OCI-LY1 (cell line): ENCODE measurements around the gene GAP43.

ENCODE experiments used
- H2AFZ ChIP-seq: fragments of 200-600 bp; sonication (generic), shearing (Covaris generic); 2 replicates; pipeline ENCODE4 v1.6.0; 2014; ENCODE audit warnings: antibody characterized with exemption, mild to moderate bottlenecking, low read length
- H3F3A ChIP-seq: fragments of 200-600 bp; sonication (generic), shearing (Covaris generic); 2 replicates; pipeline ENCODE4 v1.6.0; 2014; ENCODE audit warnings: mild to moderate bottlenecking, antibody characterized with exemption, low read length, moderate library complexity; ENCODE audit not compliant: insufficient read depth
- H3K27ac ChIP-seq: fragments of 200-600 bp; sonication (generic); 2 replicates; pipeline ENCODE4 v1.5.1; 2014; ENCODE audit warnings: low read length, mixed run types, mild to moderate bottlenecking, low read depth; ENCODE audit not compliant: poor library complexity, severe bottlenecking
- H3K27me3 ChIP-seq: fragments of 200-600 bp; sonication (generic); 2 replicates; pipeline ENCODE4 v1.6.0; 2014; ENCODE audit warnings: antibody characterized with exemption, mild to moderate bottlenecking, low read length, moderate library complexity; ENCODE audit not compliant: insufficient read depth
- H3K36me3 ChIP-seq: fragments of 200-600 bp; sonication (generic); 2 replicates; pipeline ENCODE4 v1.6.1; 2014; ENCODE audit warnings: mild to moderate bottlenecking, antibody characterized with exemption, low read length, moderate library complexity, mixed read lengths; ENCODE audit not compliant: insufficient read depth
- H3K4me1 ChIP-seq: fragments of 200-600 bp; sonication (generic); 2 replicates; pipeline ENCODE4 v1.5.1; 2014; ENCODE audit warnings: mild to moderate bottlenecking, low read length, moderate library complexity; ENCODE audit not compliant: insufficient read depth, severe bottlenecking
- H3K4me2 ChIP-seq: fragments of 200-600 bp; sonication (generic), shearing (Covaris generic); 2 replicates; pipeline ENCODE4 v1.6.1; 2014; ENCODE audit warnings: low read length
- H3K4me3 ChIP-seq: fragments of 200-600 bp; sonication (generic); 2 replicates; pipeline ENCODE4 v1.5.1; 2014; ENCODE audit warnings: low read length, low read depth, mild to moderate bottlenecking, mixed read lengths; ENCODE audit not compliant: poor library complexity, severe bottlenecking
- H3K79me2 ChIP-seq: fragments of 200-600 bp; shearing (Covaris generic); 2 replicates; pipeline ENCODE4 v1.6.1; 2016; ENCODE audit warnings: mixed run types, low read length, mixed read lengths; ENCODE audit not compliant: insufficient read depth
- H3K9ac ChIP-seq: fragments of 200-600 bp; sonication (generic), shearing (Covaris generic); 2 replicates; pipeline ENCODE4 v1.6.1; 2014; ENCODE audit warnings: mild to moderate bottlenecking, low read length, mixed read lengths
- H3K9me2 ChIP-seq: fragments of 200-600 bp; sonication (generic), shearing (Covaris generic); 2 replicates; pipeline ENCODE4 v1.6.1; 2014; ENCODE audit warnings: low read depth, mild to moderate bottlenecking, low read length, mixed read lengths
- H3K9me3 ChIP-seq: fragments of 200-600 bp; shearing (Covaris generic); 2 replicates; pipeline ENCODE4 v1.6.1; 2014; ENCODE audit warnings: low read length, mixed read lengths
- H4K20me1 ChIP-seq: fragments of 200-600 bp; sonication (generic), shearing (Covaris generic); 2 replicates; pipeline ENCODE4 v1.6.0; 2016; ENCODE audit warnings: mild to moderate bottlenecking, low read length; ENCODE audit not compliant: insufficient read depth
- CTCF ChIP-seq: fragments of 200-600 bp; sonication (generic), shearing (Covaris generic); IDR thresholded peaks from 2 replicates; pipeline ENCODE4 v1.5.1; 2017; ENCODE audit warnings: mild to moderate bottlenecking, antibody characterized with exemption, low read length, moderate library complexity, mixed read lengths
- EZH2 ChIP-seq: fragments of 200-600 bp; sonication (generic), shearing (Covaris generic); IDR thresholded peaks from 2 replicates; pipeline ENCODE4 v1.8.0; 2017; ENCODE audit warnings: borderline replicate concordance, mixed run types, mild to moderate bottlenecking, antibody characterized with exemption, low read length, moderate library complexity, mixed read lengths

Gene GAP43

GRCh38 chr3:115708540-115708939 lies 85.2 kb downstream of the GAP43 start:
- no peak overlapping the region for H3K27ac ChIP-seq

GRCh38 chr3:115709093-115709492 lies 85.8 kb downstream of the GAP43 start:
- Histone ChIP-seq H3K79me2 (no peaks in the 10 kb centered on the region), H3K4me2 (no peak overlapping the region), H3K4me1 (no peaks in the 10 kb centered on the region), H3K4me3 (no peak overlapping the region), H4K20me1 (no peaks in the 10 kb centered on the region), H3F3A (no peaks in the 10 kb centered on the region), H3K9me3 (no peaks in the 10 kb centered on the region), H3K9ac (no peak overlapping the region), H3K27ac (no peak overlapping the region), H3K9me2 (no peaks in the 10 kb centered on the region), H3K27me3 (no peaks in the 10 kb centered on the region), H2AFZ (no peak overlapping the region), H3K36me3 (no peaks in the 10 kb centered on the region)
- TF ChIP-seq CTCF: no peak
- TF ChIP-seq EZH2: no peak

More at GRCh38 chr3:115708540-115708939, 85.2 kb downstream of the GAP43 start:
- no peaks in the 10 kb centered on the region for H3K36me3 ChIP-seq
- H3K4me2 ChIP-seq: no peak overlapping the region
- no peaks in the 10 kb centered on the region for H3K27me3 ChIP-seq
- H2AFZ ChIP-seq: no peak overlapping the region
- no peaks in the 10 kb centered on the region for H3K9me3 ChIP-seq
- no peak for TF ChIP-seq EZH2
- TF ChIP-seq CTCF: no peak
- H3K4me1 ChIP-seq: no peaks in the 10 kb centered on the region
- H3K79me2 ChIP-seq: no peaks in the 10 kb centered on the region
- H4K20me1 ChIP-seq: no peaks in the 10 kb centered on the region
- H3K4me3 ChIP-seq: no peak overlapping the region
- no peaks in the 10 kb centered on the region for H3K9me2 ChIP-seq
- H3F3A ChIP-seq: no peaks in the 10 kb centered on the region
- no peak overlapping the region for H3K9ac ChIP-seq

- H4K20me1 ChIP-seq: no peaks in the 10 kb centered on the region
- no peak overlapping the region for H3K9ac ChIP-seq
- no peaks in the 10 kb centered on the region for H3K9me2 ChIP-seq
- no peak overlapping the region for H3K4me3 ChIP-seq
- H3K27me3 ChIP-seq: no peaks in the 10 kb centered on the region
- no peaks in the 10 kb centered on the region for H3K79me2 ChIP-seq
- no peak overlapping the region for H3K4me2 ChIP-seq
- H3K4me1 ChIP-seq: no peaks in the 10 kb centered on the region
- TF ChIP-seq EZH2 (no peak), CTCF (no peak)
- H2AFZ ChIP-seq: no peak overlapping the region
- no peak overlapping the region for H3K27ac ChIP-seq
- H3F3A ChIP-seq: no peaks in the 10 kb centered on the region
- no peaks in the 10 kb centered on the region for H3K36me3 ChIP-seq
- H3K9me3 ChIP-seq: no peaks in the 10 kb centered on the region
These were observed 86.6 kb downstream of the GAP43 start for GRCh38 chr3:115709931-115710330.
